Endodermal cell (in vitro differentiated cells): Measurements from ENCODE around the gene PPFIA3. TPM values are rescaled to one million over a fixed set of nuclear protein-coding genes. Genes with fewer than 3 reads are reported as not detected.

ENCODE experiments used
- DNase-seq: peaks from one replicate; pipeline ENCODE4 v3.0.0-alpha.2; 2017
- H3K27ac ChIP-seq: 2 replicates; pipeline ENCODE4 v1.5.1; 2013; ENCODE audit warnings: mild to moderate bottlenecking, low read depth, low read length, moderate library complexity
- H3K27me3 ChIP-seq: 2 replicates; pipeline ENCODE4 v1.6.1; 2013; ENCODE audit warnings: mild to moderate bottlenecking, low read length, moderate library complexity; ENCODE audit not compliant: insufficient read depth, control insufficient read depth, poor library complexity, severe bottlenecking
- H3K36me3 ChIP-seq: 2 replicates; pipeline ENCODE4 v1.7.0; 2013; ENCODE audit warnings: mild to moderate bottlenecking, low read length, moderate library complexity; ENCODE audit not compliant: control insufficient read depth, insufficient read depth
- H3K4me1 ChIP-seq: one replicate; pipeline ENCODE4 v1.7.0; 2013; ENCODE audit warnings: low read length; ENCODE audit not compliant: control insufficient read depth, insufficient read depth
- H3K4me3 ChIP-seq: 2 replicates; pipeline ENCODE4 v1.5.1; 2013; ENCODE audit warnings: mild to moderate bottlenecking, low read length, moderate library complexity
- H3K9ac ChIP-seq: 2 replicates; pipeline ENCODE4 v1.6.1; 2013; ENCODE audit warnings: mild to moderate bottlenecking, low read length, moderate library complexity; ENCODE audit not compliant: poor library complexity, severe bottlenecking; ENCODE audit errors: extremely low read depth
- H3K9me3 ChIP-seq: 2 replicates; pipeline ENCODE4 v1.6.1; 2013; ENCODE audit warnings: mild to moderate bottlenecking, low read length, moderate library complexity; ENCODE audit not compliant: control insufficient read depth
- H3K27ac Mint-ChIP-seq: 2 replicates; pipeline ENCODE4 v1.8.0; 2020; ENCODE audit warnings: mixed read lengths
- H3K27me3 Mint-ChIP-seq: 2 replicates; pipeline ENCODE4 v1.8.0; 2021; ENCODE audit warnings: mild to moderate bottlenecking, mixed read lengths; ENCODE audit not compliant: insufficient read depth
- H3K36me3 Mint-ChIP-seq: 2 replicates; pipeline ENCODE4 v1.8.0; 2020; ENCODE audit warnings: low read depth, mixed read lengths
- H3K4me1 Mint-ChIP-seq: 2 replicates; pipeline ENCODE4 v1.8.0; 2020; ENCODE audit warnings: mixed read lengths
- H3K4me3 Mint-ChIP-seq: 2 replicates; pipeline ENCODE4 v1.8.0; 2020; ENCODE audit warnings: mild to moderate bottlenecking, moderate library complexity, mixed read lengths
- H3K9me3 Mint-ChIP-seq: 2 replicates; pipeline ENCODE4 v1.8.0; 2020; ENCODE audit warnings: mild to moderate bottlenecking, mixed read lengths
- WGBS, 2 experiments: methylation state at CpG; one replicate each; pipeline versions ENCODE4 v1.1.5 to v1.1.7; 2013; ENCODE audit warnings: missing lambda C conversion rate in 2 of 2, mixed read lengths in 1 of 2; ENCODE audit not compliant: insufficient coverage in 1 of 2, insufficient read length in 1 of 2; 5-methylcytosine and 5-hydroxymethylcytosine counted together
- total RNA-seq, 2 donors: library from RNA; stranded (reverse); fragmentation: NEBNext Ultra II Directional in 1 of 2; extraction: Animal tissue kit (Norgen Biotek cat#: 25700) in 1 of 2; gene quantifications; 2 replicates in 1 of 2; 3 replicates in 1 of 2; pipeline ENCODE4 v1.2.1, GENCODE V29; 2021
- TF ChIP-seq, protein P1 (sequence below): fragments of 200-600 bp; sonication (generic); conservative IDR thresholded peaks from 2 replicates; pipeline ENCODE4 v1.5.0; 2021; ENCODE audit warnings: antibody characterized with exemption, mild to moderate bottlenecking

The PPFIA3 gene
- total RNA-seq, 2 donors from 2014 or later, result 7.4 to 16.5 TPM

DNA sequence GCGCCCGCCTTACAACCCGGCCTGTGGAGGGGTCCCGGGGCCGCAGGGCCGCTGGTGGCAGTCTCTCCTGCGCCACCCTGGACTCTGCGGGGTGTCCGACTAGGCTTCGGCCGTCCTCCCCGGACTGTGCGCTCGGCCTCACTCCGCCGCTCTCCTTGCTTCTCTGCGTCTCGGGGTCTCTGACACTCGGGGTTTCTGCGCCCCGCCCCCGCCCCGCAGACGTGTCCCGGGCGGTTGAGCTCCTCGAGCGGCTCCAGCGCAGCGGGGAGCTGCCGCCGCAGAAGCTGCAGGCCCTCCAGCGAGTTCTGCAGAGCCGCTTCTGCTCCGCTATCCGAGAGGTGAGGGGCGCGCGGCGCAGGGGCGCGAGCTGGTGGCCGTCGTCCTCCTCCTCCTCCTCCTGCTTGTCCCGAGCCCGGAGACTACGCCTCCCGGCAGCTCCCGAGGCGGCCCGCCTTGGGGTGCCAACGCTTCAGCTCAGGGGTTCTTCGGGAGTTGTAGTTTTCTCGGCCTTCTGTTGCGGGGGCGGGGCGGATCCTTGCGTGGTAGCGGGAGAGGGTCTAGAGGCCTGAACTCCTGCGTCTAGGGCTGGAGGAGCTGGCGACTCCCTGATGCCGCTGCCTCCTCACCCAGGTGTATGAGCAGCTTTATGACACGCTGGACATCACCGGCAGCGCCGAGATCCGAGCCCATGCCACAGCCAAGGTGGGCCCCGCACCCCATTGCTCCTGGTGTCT, 4.5 kb upstream of the PPFIA3 start:
- peak overlapping the region; percentile 35 for H3K27ac Mint-ChIP-seq
- H3K9me3 Mint-ChIP-seq, result no peaks in the 10 kb centered on the region
- peaks cover 13% of the 10 kb centered on the region for H3K4me1 Mint-ChIP-seq
- no peak overlapping the region for H3K9ac ChIP-seq
- peaks cover 4% of the 10 kb centered on the region for H3K36me3 Mint-ChIP-seq
- H3K27ac ChIP-seq, result no peak overlapping the region
- peaks cover 5% of the 10 kb centered on the region for H3K27me3 ChIP-seq
- DNase-seq, result peak; percentile 88
- H3K4me3 ChIP-seq, result peak overlapping the region; percentile 75
- H3K36me3 ChIP-seq, result peaks cover 2% of the 10 kb centered on the region
- peaks cover 20% of the 10 kb centered on the region for H3K27me3 Mint-ChIP-seq
- no peaks in the 10 kb centered on the region for H3K9me3 ChIP-seq
- 8 to 12% methylated on average over 28 to 68 of the region's 68 CpGs for WGBS, 2 experiments
- H3K4me3 Mint-ChIP-seq, result peak overlapping the region; percentile 57
- no peaks in the 10 kb centered on the region for H3K4me1 ChIP-seq
- TF ChIP-seq, protein P1, sequence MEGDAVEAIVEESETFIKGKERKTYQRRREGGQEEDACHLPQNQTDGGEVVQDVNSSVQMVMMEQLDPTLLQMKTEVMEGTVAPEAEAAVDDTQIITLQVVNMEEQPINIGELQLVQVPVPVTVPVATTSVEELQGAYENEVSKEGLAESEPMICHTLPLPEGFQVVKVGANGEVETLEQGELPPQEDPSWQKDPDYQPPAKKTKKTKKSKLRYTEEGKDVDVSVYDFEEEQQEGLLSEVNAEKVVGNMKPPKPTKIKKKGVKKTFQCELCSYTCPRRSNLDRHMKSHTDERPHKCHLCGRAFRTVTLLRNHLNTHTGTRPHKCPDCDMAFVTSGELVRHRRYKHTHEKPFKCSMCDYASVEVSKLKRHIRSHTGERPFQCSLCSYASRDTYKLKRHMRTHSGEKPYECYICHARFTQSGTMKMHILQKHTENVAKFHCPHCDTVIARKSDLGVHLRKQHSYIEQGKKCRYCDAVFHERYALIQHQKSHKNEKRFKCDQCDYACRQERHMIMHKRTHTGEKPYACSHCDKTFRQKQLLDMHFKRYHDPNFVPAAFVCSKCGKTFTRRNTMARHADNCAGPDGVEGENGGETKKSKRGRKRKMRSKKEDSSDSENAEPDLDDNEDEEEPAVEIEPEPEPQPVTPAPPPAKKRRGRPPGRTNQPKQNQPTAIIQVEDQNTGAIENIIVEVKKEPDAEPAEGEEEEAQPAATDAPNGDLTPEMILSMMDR, result no peak

DNA sequence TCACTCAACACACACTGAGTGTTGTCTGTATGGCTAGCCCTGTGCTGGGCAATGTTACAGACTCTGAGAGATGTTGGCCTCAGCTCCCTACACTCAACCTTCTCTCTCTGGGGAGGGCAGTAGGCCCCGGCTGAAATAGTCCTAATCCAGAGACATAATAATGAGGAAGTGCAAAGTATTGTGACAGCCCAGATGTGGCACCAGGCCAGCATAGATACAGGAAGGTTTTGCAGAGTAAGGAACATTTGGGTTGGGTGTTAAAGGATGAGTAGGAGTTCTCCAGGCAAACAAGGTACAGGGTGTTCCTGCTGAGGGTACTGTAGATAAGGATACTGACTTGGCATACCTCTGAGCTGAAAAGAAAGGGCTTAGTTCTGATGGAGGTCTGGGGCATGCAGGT, 2.8 kb upstream of the PPFIA3 start:
- Histone ChIP-seq H3K9ac (no peak overlapping the region), H3K4me3 (no peak overlapping the region), H3K27me3 (peaks cover 20% of the 10 kb centered on the region), H3K27ac (no peak overlapping the region), H3K36me3 (no peaks in the 10 kb centered on the region), H3K4me1 (no peaks in the 10 kb centered on the region), H3K9me3 (no peaks in the 10 kb centered on the region)
- peaks cover 35% of the 10 kb centered on the region for H3K27me3 Mint-ChIP-seq
- TF ChIP-seq, protein P1, result no peak
- H3K4me3 Mint-ChIP-seq, result peak overlapping the region; percentile 69
- DNase-seq, result no peak
- no peaks in the 10 kb centered on the region for H3K9me3 Mint-ChIP-seq
- no peak overlapping the region for H3K27ac Mint-ChIP-seq
- 100% methylated on average over 1 of the region's 1 CpG; no CpG with 5 or more reads in 1 of the 2 experiments for WGBS, 2 experiments
- H3K4me1 Mint-ChIP-seq, result peaks cover 13% of the 10 kb centered on the region
- H3K36me3 Mint-ChIP-seq, result peaks cover 4% of the 10 kb centered on the region

DNA sequence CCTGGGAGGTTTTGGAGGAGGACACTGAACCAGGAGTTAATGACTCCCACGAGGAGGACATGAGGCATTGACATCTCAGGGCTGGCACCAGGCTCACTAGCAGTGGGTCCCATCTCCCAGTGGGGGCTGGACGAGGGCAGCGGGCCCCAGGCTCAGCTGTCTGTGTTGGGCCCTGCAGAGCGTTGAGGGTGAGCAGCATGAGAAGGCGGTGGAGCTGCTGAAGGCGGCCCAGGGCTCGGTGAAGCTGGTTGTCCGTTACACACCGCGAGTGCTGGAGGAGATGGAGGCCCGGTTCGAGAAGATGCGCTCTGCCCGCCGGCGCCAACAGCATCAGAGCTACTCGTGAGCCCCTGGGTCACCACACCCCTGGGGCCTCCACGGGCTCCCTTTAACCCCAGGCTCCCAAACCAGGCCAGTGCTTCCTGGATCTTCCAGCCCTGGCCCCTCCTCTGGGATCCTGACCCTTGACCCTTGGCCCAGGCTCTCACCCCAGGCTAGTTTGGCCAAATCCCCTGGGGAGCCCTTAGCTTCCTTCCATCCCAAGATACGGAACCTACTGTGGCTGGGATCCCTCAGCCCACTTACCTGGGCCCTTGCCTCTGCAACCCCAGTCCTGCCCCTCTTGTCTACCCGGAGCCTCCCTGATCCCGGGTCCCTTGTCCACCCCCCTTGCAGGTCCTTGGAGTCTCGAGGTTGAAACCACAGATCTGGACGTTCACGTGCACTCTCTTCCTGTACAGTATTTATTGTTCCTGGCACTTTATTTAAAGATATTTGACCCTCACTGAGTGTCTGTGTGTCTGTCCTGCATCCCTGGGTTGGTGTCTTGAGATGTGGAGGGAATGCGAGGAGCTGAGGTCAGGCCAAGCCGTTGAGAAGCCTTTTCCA, 1.4 kb upstream of the PPFIA3 start:
- no peaks in the 10 kb centered on the region for H3K9me3 ChIP-seq
- Mint-ChIP-seq H3K27me3 (peaks cover 47% of the 10 kb centered on the region), H3K4me1 (peaks cover 11% of the 10 kb centered on the region), H3K4me3 (peak overlapping the region; percentile 69), H3K9me3 (no peaks in the 10 kb centered on the region), H3K27ac (peak overlapping the region; percentile 72), H3K36me3 (peaks cover 4% of the 10 kb centered on the region)
- H3K4me3 ChIP-seq, result peak overlapping the region; percentile 81
- TF ChIP-seq, protein P1, result no peak
- DNase-seq, result no peak
- WGBS, 2 experiments, result 89 to 91% methylated on average over 24 to 26 of the region's 26 CpGs
- H3K36me3 ChIP-seq, result no peaks in the 10 kb centered on the region
- H3K27ac ChIP-seq, result peak overlapping the region; percentile 95
- peaks cover 29% of the 10 kb centered on the region for H3K27me3 ChIP-seq
- peak overlapping the region; percentile 85 for H3K9ac ChIP-seq
- H3K4me1 ChIP-seq, result no peaks in the 10 kb centered on the region
